Urinary bladder (tissue), 4 donors: ENCODE measurements around the gene ZNF311. TPM values are rescaled to one million over a fixed set of nuclear protein-coding genes. Genes with fewer than 3 reads are reported as not detected.
"Not testable (repeated sequence)": the region's sequence is repeated elsewhere in the genome, so short reads cannot be mapped to it uniquely, and the experiment has no call there.

Source experiments
- DNase-seq: peaks from one replicate; pipeline ENCODE4 v3.0.0-alpha.2; 2015; ENCODE audit errors: extremely low spot score
- H3K27ac ChIP-seq: one replicate; pipeline ENCODE4 v1.5.1; 2013; ENCODE audit warnings: low read depth, mild to moderate bottlenecking, moderate library complexity
- H3K36me3 ChIP-seq: one replicate; pipeline ENCODE4 v1.6.1; 2013; ENCODE audit warnings: mild to moderate bottlenecking, moderate library complexity; ENCODE audit not compliant: insufficient read depth
- H3K4me1 ChIP-seq: one replicate; pipeline ENCODE4 v1.6.1; 2013; ENCODE audit warnings: mild to moderate bottlenecking, moderate library complexity; ENCODE audit not compliant: insufficient read depth
- H3K4me3 ChIP-seq: one replicate; pipeline ENCODE4 v1.5.1; 2013; ENCODE audit warnings: low read depth, low read length
- WGBS: extraction: QIAGEN DNeasy Blood & Tissue Kit; methylation state at CpG from one replicate; pipeline ENCODE4 v1.1.7; 2013; 5-methylcytosine and 5-hydroxymethylcytosine counted together
- polyA plus RNA-seq: library from polyadenylated mRNA; stranded (reverse); fragments of 200-250 nt; gene quantifications from one replicate; pipeline ENCODE4 v1.2.3, GENCODE V29; 2013
- total RNA-seq: library from RNA; depleted of rRNA; stranded (reverse); fragments of >200 nt; gene quantifications from one replicate; pipeline ENCODE4 v1.2.3, GENCODE V29; 2014
- donor health status: healthy with polysubstance abuse.
- donor health status: healthy.

ZNF311 gene
- total and polyA plus RNA-seq, 2 donors, result 1.3 to 3.2 TPM

DNA sequence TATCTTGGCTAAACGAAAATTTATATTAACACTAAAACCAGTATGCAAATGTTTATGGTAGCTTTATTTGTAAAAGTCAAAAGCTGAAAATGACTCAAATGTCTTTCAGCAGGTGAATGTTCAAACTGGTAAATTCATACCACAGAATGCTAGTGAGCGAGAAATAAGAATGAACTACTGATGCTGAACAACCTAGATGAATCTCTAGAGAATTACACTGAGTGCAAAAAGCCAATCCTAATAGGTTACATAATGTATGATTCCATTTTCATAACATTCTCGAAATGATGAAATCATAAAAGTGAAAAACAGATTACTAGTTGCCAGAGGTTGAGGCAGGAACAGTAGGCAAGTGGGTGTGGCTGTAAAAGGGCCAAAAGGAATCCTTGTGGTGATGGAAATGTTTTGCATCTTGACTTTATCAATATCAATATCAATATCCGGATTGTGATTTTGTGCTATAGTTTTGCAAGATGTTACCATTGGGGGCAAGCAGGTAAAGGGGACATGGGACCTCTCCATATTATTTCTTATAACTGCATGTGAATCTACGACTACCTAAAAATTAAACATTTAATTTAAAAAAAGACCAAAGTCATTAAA is 26.1 kb downstream of the ZNF311 start:
- no peak for DNase-seq
- H3K4me3 ChIP-seq, result no peak overlapping the region
- H3K4me1 ChIP-seq, result no peaks in the 10 kb centered on the region
- H3K36me3 ChIP-seq, result no peaks in the 10 kb centered on the region
- 83% methylated on average over 5 of the region's 5 CpGs for WGBS
- H3K27ac ChIP-seq, result no peak overlapping the region

DNA sequence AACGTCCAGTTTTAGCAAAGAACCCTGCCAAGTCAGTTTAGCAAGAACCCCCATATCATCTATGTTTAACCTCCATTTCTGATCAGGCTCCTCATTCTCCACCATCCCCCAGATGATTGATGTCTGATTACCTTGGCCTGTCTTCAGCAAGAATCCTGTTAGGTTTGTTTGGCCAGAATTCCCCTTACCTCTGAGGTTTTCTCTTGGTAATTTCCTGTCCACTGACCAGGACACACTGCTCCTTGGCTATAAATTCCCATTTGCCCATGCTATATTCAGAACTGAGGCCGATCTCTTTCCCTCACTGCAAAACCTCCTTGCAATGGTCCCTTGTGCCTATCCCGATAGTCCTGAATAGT is 27.0 kb downstream of the ZNF311 start:
- no peak for DNase-seq
- H3K4me3 ChIP-seq, result no peak overlapping the region
- 74% methylated on average over 3 of the region's 3 CpGs for WGBS
- no peaks in the 10 kb centered on the region for H3K36me3 ChIP-seq
- H3K4me1 ChIP-seq, result no peaks in the 10 kb centered on the region
- no peak overlapping the region for H3K27ac ChIP-seq

DNA sequence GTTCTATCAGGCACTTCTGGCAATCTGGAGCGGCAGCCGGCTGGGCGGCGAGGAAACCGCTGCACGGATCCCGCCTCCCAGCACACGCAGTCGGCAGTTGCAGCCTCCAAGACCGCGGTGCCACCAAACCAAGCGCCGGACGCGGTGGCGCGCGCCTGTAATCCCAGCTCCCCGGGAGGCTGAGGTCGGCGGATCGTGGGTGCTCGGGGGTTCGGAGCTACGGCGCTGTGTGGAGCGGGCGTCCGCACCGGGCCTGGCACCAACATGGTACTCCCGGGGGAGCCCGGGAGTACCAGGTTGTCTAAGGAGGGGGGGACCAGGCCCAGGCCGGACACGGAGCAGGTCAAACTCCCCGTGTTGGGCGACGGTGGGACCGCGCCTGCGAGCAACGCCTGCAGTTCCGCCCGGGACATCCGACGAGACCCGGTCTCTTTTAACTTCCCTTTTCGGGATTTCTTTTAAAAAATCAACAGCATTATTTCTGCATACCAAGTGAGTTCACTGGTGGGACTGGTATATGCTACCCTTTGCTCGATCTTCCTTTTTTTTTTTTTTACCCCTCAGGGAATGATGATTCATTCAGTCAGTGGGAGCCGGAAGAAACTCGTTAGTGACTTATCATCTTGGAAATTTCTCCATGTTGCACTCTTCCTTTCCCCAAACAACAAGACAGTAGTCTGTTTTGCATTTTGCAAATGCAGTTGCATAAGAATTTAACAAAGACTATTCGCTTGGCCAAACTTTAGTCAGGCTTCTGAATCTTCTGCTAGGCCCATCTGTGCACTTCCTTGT is 27.6 kb downstream of the ZNF311 start:
- Histone ChIP-seq H3K27ac (no peak overlapping the region), H3K36me3 (no peaks in the 10 kb centered on the region), H3K4me1 (no peaks in the 10 kb centered on the region), H3K4me3 (no peak overlapping the region)
- 31% methylated on average over 51 of the region's 51 CpGs for WGBS
- no peak for DNase-seq

DNA sequence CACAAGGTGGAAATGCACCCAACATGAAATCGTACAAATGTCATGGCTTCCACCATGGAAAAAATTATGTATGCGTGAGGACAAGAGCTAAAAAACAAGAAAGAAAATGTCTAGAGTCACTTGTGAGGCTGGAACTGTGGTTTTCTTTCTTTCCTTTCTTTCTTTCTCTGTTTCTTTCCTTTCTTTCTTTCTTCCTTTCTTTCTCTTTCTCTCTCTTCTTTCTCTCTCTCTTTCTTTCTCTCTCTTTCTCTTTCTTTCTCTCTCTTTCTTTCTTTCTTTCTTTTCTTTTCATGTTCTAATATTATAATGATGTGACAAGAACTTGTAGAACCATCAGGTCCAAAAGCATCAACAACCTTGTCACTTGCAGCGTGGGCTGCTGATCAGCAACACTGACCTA is 28.4 kb downstream of the ZNF311 start:
- DNase-seq, result no peak
- Histone ChIP-seq H3K4me1 (no peaks in the 10 kb centered on the region), H3K36me3 (no peaks in the 10 kb centered on the region), H3K4me3 (no peak overlapping the region), H3K27ac (no peak overlapping the region)
- WGBS, result 86% methylated on average over 3 of the region's 3 CpGs

DNA sequence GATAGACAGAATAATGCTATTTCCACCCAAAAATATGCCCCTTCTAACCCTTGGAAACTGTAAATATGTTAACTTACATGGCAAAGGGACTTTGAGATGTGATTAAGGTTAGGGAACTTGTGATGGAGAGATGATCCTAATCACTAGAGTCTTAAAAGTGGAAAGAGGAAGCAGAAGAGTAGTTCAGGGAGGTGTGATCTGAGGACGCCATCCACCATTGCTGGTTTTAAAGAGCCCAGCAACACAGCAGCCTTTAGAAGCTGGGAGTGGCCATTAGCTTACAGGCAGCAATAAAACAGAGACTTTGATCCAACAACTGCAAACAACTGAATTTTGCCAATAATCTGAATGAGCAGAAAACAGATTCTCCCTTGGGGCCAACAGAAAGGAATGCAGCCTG is 30.6 kb downstream of the ZNF311 start:
- no peak for DNase-seq
- WGBS, result 54% methylated on average over 1 of the region's 1 CpG
- Histone ChIP-seq H3K4me3 (no peak overlapping the region), H3K27ac (no peak overlapping the region), H3K36me3 (no peaks in the 10 kb centered on the region), H3K4me1 (no peaks in the 10 kb centered on the region)

DNA sequence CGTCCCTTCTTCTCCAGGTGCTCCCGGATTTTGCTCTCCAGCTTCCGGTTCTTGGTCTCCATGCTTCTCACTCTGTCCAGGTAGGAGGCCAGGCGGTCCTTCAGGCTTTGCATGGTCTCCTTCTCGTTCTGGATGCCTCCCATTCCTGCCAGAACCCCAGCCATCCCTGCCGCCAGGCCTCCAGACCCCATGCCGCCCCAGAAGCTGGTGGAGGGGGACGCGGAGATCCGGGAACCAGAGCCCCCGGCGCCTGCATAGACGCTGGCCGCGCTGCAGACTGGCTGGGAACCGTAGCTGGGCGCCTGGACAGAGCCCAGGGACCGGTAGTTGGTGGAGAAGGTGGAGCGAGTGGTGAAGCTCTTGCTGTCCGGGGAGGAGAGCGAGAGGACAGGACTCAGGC is 35.1 kb downstream of the ZNF311 start:
- WGBS, result 89% methylated on average over 21 of the region's 21 CpGs
- not testable (repeated sequence) for H3K27ac ChIP-seq, H3K4me1 ChIP-seq, DNase-seq, H3K4me3 ChIP-seq, H3K36me3 ChIP-seq

DNA sequence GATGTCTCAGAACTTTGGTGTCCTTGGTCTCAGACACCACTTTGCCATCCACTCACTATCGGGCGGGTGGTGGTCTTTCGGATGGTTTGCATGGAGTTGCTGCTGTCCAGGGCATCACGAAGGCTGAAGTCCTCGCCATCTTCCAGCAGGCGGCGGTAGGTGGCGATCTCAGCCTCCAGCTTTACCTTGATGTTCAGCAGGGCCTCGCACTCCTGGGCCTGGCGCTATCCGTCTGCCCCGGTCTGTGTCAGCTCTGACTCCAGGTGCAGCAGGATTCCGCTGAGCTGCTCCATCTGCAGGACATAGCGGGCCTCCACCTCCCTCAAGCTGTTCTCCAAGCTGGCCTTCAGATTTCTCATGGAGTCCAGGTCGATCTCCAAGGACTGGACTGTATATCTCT is 36.0 kb downstream of the ZNF311 start:
- no peak overlapping the region for H3K4me3 ChIP-seq
- no peaks in the 10 kb centered on the region for H3K36me3 ChIP-seq
- H3K4me1 ChIP-seq, result no peaks in the 10 kb centered on the region
- no peak overlapping the region for H3K27ac ChIP-seq
- WGBS, result 75% methylated on average over 15 of the region's 15 CpGs
- DNase-seq, result no peak

DNA sequence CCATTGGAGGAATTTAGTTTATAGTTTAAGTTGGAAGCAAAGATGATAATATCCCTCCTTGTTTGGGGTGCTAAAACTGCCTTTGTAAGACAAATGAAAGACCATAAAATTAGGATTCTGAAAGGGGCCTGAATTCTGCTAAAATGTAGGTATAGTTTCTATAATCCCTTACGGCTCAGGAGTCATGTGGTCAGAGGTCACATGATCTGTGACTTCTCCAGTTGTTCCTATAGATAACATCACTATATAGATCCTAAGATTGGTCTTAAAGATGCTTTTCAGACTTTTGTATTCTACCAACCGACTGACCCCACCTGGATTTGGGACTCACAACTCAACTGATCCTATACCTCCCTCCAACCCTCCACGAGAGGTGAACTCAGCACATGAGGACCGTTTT is 36.6 kb downstream of the ZNF311 start:
- DNase-seq, result no peak
- H3K27ac ChIP-seq, result no peak overlapping the region
- H3K36me3 ChIP-seq, result no peaks in the 10 kb centered on the region
- WGBS, result 79% methylated on average over 4 of the region's 4 CpGs
- no peaks in the 10 kb centered on the region for H3K4me1 ChIP-seq
- no peak overlapping the region for H3K4me3 ChIP-seq

DNA sequence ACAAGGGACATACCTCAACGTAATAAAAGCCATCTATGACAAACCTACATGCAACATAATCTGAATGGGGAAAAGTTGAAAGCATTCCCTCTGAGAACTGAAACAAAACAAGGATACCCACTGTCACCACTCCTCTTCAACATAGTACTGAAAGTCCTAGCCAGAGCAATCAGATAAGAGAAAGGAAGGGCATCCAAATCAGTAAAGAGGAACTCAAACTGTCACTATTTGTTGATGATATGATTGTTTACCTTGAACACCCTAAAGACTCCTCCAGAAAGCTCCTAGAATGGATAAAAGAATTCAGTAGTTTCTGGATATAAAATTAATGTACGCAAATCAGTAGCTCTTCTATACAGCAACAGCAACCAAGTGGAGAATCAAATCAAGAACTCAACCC is 39.4 kb downstream of the ZNF311 start:
- WGBS, result 90% methylated on average over 2 of the region's 2 CpGs
- no peaks in the 10 kb centered on the region for H3K36me3 ChIP-seq
- no peaks in the 10 kb centered on the region for H3K4me1 ChIP-seq
- DNase-seq, result no peak
- H3K27ac ChIP-seq, result no peak overlapping the region
- H3K4me3 ChIP-seq, result no peak overlapping the region

DNA sequence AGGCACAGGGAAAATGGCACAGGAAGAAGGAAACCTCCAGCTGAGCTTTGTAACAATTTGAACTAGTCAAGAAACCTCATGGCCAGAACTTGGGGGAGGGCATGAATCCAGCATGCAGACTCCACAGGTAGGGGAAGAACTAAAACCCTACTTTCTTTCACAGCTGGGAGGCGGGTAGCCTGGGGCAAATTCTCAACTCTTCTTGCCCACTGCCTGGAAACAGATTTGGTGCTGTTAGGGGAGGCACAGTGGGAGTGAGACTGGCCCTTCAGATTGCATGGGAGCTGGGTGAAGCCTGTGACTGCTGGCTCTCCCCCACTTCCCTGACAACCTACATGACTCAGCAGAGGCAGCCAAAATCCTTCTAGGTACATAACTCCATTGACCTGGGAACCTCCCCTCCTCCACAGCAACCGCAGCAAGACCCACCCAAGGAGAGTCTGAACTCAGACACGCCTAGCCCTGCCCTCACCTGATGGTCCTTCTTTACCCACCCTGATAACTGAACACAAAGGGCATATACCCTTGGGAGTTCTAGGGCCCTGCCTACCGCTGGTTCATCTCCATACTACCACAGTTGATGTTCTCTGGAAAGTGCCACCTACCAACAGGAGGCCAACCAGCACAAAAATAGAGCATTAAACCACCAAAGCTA is 44.1 kb downstream of the ZNF311 start:
- DNase-seq, result no peak
- H3K4me3 ChIP-seq, result no peak overlapping the region
- WGBS, result 84% methylated on average over 4 of the region's 4 CpGs

DNA sequence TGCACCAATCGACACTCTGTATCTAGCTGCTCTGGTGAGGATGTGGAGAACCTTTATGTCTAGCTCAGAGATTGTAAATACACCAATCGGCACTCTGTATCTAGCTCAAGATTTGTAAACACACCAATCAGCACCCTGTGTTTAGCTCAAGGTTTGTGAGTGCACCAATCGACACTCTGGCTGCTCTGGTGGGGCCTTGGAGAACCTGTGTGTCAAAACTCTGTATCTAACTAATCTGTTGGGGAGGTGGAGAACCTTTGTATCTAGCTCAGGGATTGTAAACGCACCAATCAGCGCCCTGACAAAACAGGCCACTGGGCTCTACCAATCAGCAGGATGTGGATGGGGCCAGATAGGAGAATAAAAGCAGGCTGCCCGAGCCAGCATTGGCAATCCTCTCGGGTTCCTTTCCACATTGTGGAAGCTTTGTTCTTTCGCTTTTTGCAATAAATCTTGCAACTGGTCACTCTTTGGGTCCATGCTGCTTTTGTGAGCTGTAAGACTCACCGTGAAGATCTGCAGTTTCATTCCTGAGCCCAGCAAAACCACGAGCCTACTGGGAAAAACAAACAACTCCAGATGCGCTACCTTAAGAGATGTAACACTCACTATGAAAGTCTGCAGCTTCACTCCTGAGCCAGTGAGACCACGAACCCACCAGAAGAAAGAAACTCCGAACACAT is 46.4 kb downstream of the ZNF311 start:
- not testable (repeated sequence) for H3K4me3 ChIP-seq, H3K4me1 ChIP-seq, DNase-seq, H3K36me3 ChIP-seq, H3K27ac ChIP-seq
- WGBS, result 87% methylated on average over 13 of the region's 13 CpGs

More for the DNA sequence above, 44.1 kb downstream of the ZNF311 start:
- Histone ChIP-seq H3K27ac (no peak overlapping the region), H3K36me3 (no peaks in the 10 kb centered on the region), H3K4me1 (no peaks in the 10 kb centered on the region)

DNA sequence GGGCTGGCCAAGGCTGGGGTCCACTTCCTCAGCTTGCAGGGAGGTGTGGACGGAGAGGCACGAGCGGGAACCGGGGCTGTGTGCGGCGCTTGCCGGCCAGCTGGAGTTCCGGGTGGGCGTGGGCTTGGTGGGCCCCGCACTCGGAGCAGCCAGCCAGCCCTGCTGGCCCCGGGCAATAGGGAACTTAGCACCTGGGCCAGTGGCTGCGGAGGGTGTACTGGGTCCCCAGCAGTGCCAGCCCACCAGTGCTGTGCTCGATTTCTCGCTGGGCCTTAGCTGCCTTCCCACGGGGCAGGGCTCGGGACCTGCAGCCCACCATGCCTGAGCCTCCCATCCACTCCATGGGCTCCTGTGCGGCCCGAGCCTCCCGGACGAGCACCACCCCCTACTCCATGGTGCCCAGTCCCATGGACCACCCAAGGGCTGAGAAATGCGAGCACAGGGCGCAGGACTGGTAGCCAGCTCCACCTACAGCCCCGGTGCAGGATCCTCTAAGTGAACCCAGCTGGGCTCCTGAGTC is 47.3 kb downstream of the ZNF311 start:
- DNase-seq, H3K4me3 ChIP-seq, H3K27ac ChIP-seq, H3K36me3 ChIP-seq, H3K4me1 ChIP-seq: not testable (repeated sequence)
- 93% methylated on average over 24 of the region's 24 CpGs for WGBS

DNA sequence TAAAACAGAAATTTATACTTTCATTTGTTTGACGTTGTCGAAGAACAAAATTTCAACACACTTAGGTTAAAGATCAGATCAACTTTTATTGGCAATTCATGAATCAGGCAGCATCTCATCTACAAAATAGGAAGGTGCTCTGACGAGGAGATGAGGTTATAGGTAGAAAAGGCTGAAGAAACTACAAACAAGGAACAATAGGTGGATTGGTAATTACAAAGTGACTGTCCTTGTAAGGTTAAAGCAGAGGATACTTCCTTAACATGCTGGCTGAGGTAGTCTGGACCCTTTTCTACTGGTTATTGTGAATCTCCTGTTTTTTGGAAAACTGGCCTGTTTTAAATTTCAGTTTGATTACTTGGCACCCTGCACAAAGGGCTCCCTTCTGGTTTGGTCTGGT is 48.8 kb downstream of the ZNF311 start:
- H3K4me1 ChIP-seq, result no peaks in the 10 kb centered on the region
- no peak for DNase-seq
- no peak overlapping the region for H3K4me3 ChIP-seq
- no peak overlapping the region for H3K27ac ChIP-seq
- no peaks in the 10 kb centered on the region for H3K36me3 ChIP-seq
- WGBS, result 81% methylated on average over 3 of the region's 3 CpGs
